H9 (cell line): ENCODE results near the gene S1PR5. TPM values are rescaled to one million over a fixed set of nuclear protein-coding genes. Genes with fewer than 3 reads are reported as not detected.

Experiments used
- DNase-seq: peaks from one replicate; pipeline ENCODE4 v3.0.0-alpha.2; 2017
- H2AFZ ChIP-seq: one replicate; pipeline ENCODE4 v1.6.1; 2013; ENCODE audit warnings: mild to moderate bottlenecking, low read length, control low read depth, moderate library complexity
- H2AK5ac ChIP-seq: 2 replicates; pipeline ENCODE4 v1.6.1; 2013; ENCODE audit warnings: low read length, control low read depth, mixed read lengths; ENCODE audit not compliant: insufficient read length
- H2BK120ac ChIP-seq: one replicate; pipeline ENCODE4 v1.6.1; 2013; ENCODE audit warnings: low read depth, mild to moderate bottlenecking, low read length, control low read depth, inconsistent platforms; ENCODE audit not compliant: poor library complexity, severe bottlenecking
- H2BK12ac ChIP-seq: 2 replicates; pipeline ENCODE4 v1.6.1; 2013; ENCODE audit warnings: low read length, control low read depth, mixed read lengths, low read depth; ENCODE audit not compliant: insufficient read length
- H2BK15ac ChIP-seq: 2 replicates; pipeline ENCODE4 v1.6.1; 2013; ENCODE audit warnings: low read depth, low read length, control low read depth
- H2BK20ac ChIP-seq: one replicate; pipeline ENCODE4 v1.6.1; 2013; ENCODE audit warnings: low read depth, mild to moderate bottlenecking, low read length, control low read depth, inconsistent platforms; ENCODE audit not compliant: poor library complexity, severe bottlenecking
- H2BK5ac ChIP-seq: 2 replicates; pipeline ENCODE4 v1.6.1; 2013; ENCODE audit warnings: low read length, control low read depth, mixed read lengths; ENCODE audit not compliant: insufficient read length
- H3K14ac ChIP-seq: 2 replicates; pipeline ENCODE4 v1.6.1; 2013; ENCODE audit warnings: low read length, control low read depth; ENCODE audit not compliant: insufficient read depth
- H3K18ac ChIP-seq: 2 replicates; pipeline ENCODE4 v1.6.1; 2013; ENCODE audit warnings: low read depth, mild to moderate bottlenecking, mixed read lengths, low read length, control low read depth; ENCODE audit not compliant: insufficient read length
- H3K23ac ChIP-seq: 2 replicates; pipeline ENCODE4 v1.6.1; 2013; ENCODE audit warnings: low read length, control low read depth, mixed read lengths, low read depth; ENCODE audit not compliant: insufficient read length
- H3K23me2 ChIP-seq: 2 replicates; pipeline ENCODE4 v1.6.1; 2013; ENCODE audit warnings: low read depth, mild to moderate bottlenecking, mixed read lengths, low read length, control low read depth; ENCODE audit not compliant: insufficient read length, poor library complexity, severe bottlenecking
- H3K27ac ChIP-seq: 2 replicates; pipeline ENCODE4 v1.5.1; 2013; ENCODE audit warnings: low read length, control low read depth, mixed read lengths, low read depth; ENCODE audit not compliant: insufficient read length
- H3K27me3 ChIP-seq: 2 replicates; pipeline ENCODE4 v1.6.1; 2013; ENCODE audit warnings: low read length, control low read depth, inconsistent platforms; ENCODE audit not compliant: insufficient read depth
- H3K4ac ChIP-seq: 2 replicates; pipeline ENCODE4 v1.6.1; 2013; ENCODE audit warnings: low read depth, mild to moderate bottlenecking, control low read depth, inconsistent platforms, low read length, moderate library complexity
- H3K4me1 ChIP-seq: 2 replicates; pipeline ENCODE4 v1.6.1; 2013; ENCODE audit warnings: low read length, control low read depth, inconsistent platforms; ENCODE audit not compliant: insufficient read depth
- H3K4me2 ChIP-seq: 2 replicates; pipeline ENCODE4 v1.6.1; 2013; ENCODE audit warnings: low read length, control low read depth, mixed read lengths; ENCODE audit not compliant: insufficient read length, insufficient read depth
- H3K56ac ChIP-seq: 2 replicates; pipeline ENCODE4 v1.6.1; 2013; ENCODE audit warnings: low read depth, mild to moderate bottlenecking, mixed read lengths, low read length, control low read depth; ENCODE audit not compliant: insufficient read length
- H3K79me1 ChIP-seq: 2 replicates; pipeline ENCODE4 v1.6.1; 2013; ENCODE audit warnings: low read depth, mild to moderate bottlenecking, moderate library complexity, low read length, control low read depth, inconsistent platforms; ENCODE audit not compliant: insufficient read depth, poor library complexity, severe bottlenecking
- H3K79me2 ChIP-seq: 2 replicates; pipeline ENCODE4 v1.6.1; 2013; ENCODE audit warnings: low read length, control low read depth, inconsistent platforms; ENCODE audit not compliant: insufficient read depth
- H3K9ac ChIP-seq: 2 replicates; pipeline ENCODE4 v1.6.1; 2013; ENCODE audit warnings: low read length, control low read depth, mixed read lengths; ENCODE audit not compliant: insufficient read length; ENCODE audit errors: extremely low read depth
- H3K9me3 ChIP-seq: one replicate; pipeline ENCODE4 v1.6.1; 2013; ENCODE audit warnings: low read depth, low read length, inconsistent platforms; ENCODE audit not compliant: control insufficient read depth
- H3T11ph ChIP-seq: one replicate; pipeline ENCODE4 v1.6.1; 2013; ENCODE audit warnings: mild to moderate bottlenecking, low read length, control low read depth, inconsistent platforms
- H4K20me1 ChIP-seq: one replicate; pipeline ENCODE4 v1.6.1; 2013; ENCODE audit not compliant: control insufficient read depth, insufficient read length, insufficient read depth
- H4K5ac ChIP-seq: 2 replicates; pipeline ENCODE4 v1.6.1; 2013; ENCODE audit warnings: low read depth, mild to moderate bottlenecking, mixed read lengths, low read length, control low read depth; ENCODE audit not compliant: insufficient read length
- H4K8ac ChIP-seq: replicated peaks from 2 replicates; pipeline ENCODE4 v1.6.1; 2013; ENCODE audit warnings: low read length, control low read depth, mixed read lengths, low read depth; ENCODE audit not compliant: insufficient read length
- H4K91ac ChIP-seq: 2 replicates; pipeline ENCODE4 v1.6.1; 2013; ENCODE audit warnings: low read depth, mild to moderate bottlenecking, moderate library complexity, mixed read lengths, low read length, control low read depth; ENCODE audit not compliant: insufficient read length
- H3K27ac Mint-ChIP-seq, 3 experiments: 2 replicates in 2 of 3; 3 replicates in 1 of 3; pipeline ENCODE4 v1.8.0; 2020 to 2021; ENCODE audit warnings: mixed read lengths in 3 of 3, mild to moderate bottlenecking in 1 of 3, moderate library complexity in 1 of 3
- H3K27me3 Mint-ChIP-seq: 2 replicates; pipeline ENCODE4 v1.8.0; 2021; ENCODE audit warnings: low read depth, mild to moderate bottlenecking, moderate library complexity, mixed read lengths
- H3K36me3 Mint-ChIP-seq, 3 experiments: 2 replicates in 2 of 3; 3 replicates in 1 of 3; pipeline ENCODE4 v1.8.0; 2020 to 2021; ENCODE audit warnings: low read depth in 3 of 3, mixed read lengths in 3 of 3; ENCODE audit not compliant: insufficient read depth in 1 of 3
- H3K4me1 Mint-ChIP-seq, 2 experiments: 2 replicates each; pipeline ENCODE4 v1.8.0; 2020; ENCODE audit warnings: mixed read lengths in 2 of 2
- H3K4me3 Mint-ChIP-seq, 2 experiments: 2 replicates in 1 of 2; 3 replicates in 1 of 2; pipeline ENCODE4 v1.8.0; 2020 to 2021; ENCODE audit warnings: mild to moderate bottlenecking in 2 of 2, mixed read lengths in 2 of 2, moderate library complexity in 1 of 2
- H3K9me3 Mint-ChIP-seq, 2 experiments: 2 replicates in 1 of 2; 3 replicates in 1 of 2; pipeline ENCODE4 v1.8.0; 2020; ENCODE audit warnings: mild to moderate bottlenecking in 2 of 2, mixed read lengths in 2 of 2, moderate library complexity in 1 of 2
- WGBS: extraction: QIAGEN DNeasy Blood & Tissue Kit; methylation state at CpG from one replicate; pipeline ENCODE4 v1.1.7; 2013; ENCODE audit warnings: missing lambda C conversion rate, low lambda C conversion rate, mixed read lengths; ENCODE audit not compliant: insufficient read length; ENCODE audit errors: extremely low coverage; 5-methylcytosine and 5-hydroxymethylcytosine counted together
- total RNA-seq: library from RNA; stranded (reverse); gene quantifications from 2 replicates; pipeline ENCODE4 v1.2.1, GENCODE V29; 2021
- TF ChIP-seq, protein P1 (sequence below): fragments of 200-600 bp; sonication (generic); conservative IDR thresholded peaks from 3 replicates; pipeline ENCODE4 v1.8.0; 2021; ENCODE audit warnings: antibody characterized with exemption, mild to moderate bottlenecking

Gene S1PR5
- total RNA-seq, 1 experiment from 2014 or later, result 8.1 TPM

DNA sequence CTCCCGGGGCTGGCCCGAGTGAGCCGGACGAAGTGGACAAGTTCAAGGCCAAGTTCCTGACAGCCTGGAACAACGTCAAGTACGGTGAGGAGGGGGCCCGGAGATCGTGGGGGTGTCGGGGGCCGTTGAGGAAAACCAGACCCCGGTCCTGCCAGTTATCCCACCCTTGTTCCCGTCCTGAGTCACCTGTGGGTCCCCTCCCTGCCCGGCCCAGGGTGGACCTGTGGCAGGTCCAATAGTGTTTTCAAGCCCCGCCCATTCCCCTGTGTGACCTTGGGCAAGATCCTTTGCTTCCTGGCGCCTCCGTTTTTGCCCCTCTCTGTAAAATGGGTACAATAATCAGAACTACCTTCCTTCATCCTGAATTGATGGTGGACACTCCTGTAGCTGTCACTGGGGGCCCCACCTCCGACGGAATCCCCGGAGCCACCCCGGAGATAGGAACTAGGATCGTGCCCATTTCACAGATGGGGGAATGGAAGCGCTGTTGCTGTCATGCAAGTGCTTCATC, 27.1 kb upstream of the S1PR5 start:
- Mint-ChIP-seq H3K4me3 (peak overlapping the region; percentile 89), H3K9me3 (no peaks in the 10 kb centered on the region), H3K27me3 (peaks cover 2% of the 10 kb centered on the region; the same call in 1 of the 2 replicates), H3K4me1 (peaks cover 4 to 12% of the 10 kb centered on the region in 2 experiments), H3K36me3 (peaks cover 10 to 21% (median 21%) of the 10 kb centered on the region in 3 experiments; a peak in 6 of 7 replicates), H3K27ac (peak overlapping the region in 2 of 3 experiments; percentile 88 to 91; a peak in 4 of 7 replicates)
- DNase-seq, result no peak
- Histone ChIP-seq H2BK12ac (no peak overlapping the region), H4K91ac (no peak overlapping the region), H3K79me1 (no peaks in the 10 kb centered on the region), H3K27me3 (no peaks in the 10 kb centered on the region), H2BK20ac (no peak overlapping the region), H2AFZ (no peak overlapping the region), H3K56ac (no peak overlapping the region), H3K27ac (no peak overlapping the region), H3K79me2 (no peaks in the 10 kb centered on the region), H4K20me1 (no peaks in the 10 kb centered on the region), H3K14ac (no peak overlapping the region), H3K4me1 (no peaks in the 10 kb centered on the region), H3T11ph (no peak overlapping the region), H3K4me2 (peak overlapping the region; percentile 53), H3K9me3 (no peaks in the 10 kb centered on the region), H3K23ac (no peak overlapping the region), H3K9ac (peak overlapping the region; percentile 12), H2BK120ac (no peak overlapping the region), H3K23me2 (no peaks in the 10 kb centered on the region), H2BK5ac (no peak overlapping the region), H2AK5ac (no peak overlapping the region), H4K5ac (no peak overlapping the region), H3K18ac (no peak overlapping the region), H3K4ac (no peak overlapping the region), H2BK15ac (no peak overlapping the region), H4K8ac (no peak overlapping the region)
- TF ChIP-seq, protein P1, sequence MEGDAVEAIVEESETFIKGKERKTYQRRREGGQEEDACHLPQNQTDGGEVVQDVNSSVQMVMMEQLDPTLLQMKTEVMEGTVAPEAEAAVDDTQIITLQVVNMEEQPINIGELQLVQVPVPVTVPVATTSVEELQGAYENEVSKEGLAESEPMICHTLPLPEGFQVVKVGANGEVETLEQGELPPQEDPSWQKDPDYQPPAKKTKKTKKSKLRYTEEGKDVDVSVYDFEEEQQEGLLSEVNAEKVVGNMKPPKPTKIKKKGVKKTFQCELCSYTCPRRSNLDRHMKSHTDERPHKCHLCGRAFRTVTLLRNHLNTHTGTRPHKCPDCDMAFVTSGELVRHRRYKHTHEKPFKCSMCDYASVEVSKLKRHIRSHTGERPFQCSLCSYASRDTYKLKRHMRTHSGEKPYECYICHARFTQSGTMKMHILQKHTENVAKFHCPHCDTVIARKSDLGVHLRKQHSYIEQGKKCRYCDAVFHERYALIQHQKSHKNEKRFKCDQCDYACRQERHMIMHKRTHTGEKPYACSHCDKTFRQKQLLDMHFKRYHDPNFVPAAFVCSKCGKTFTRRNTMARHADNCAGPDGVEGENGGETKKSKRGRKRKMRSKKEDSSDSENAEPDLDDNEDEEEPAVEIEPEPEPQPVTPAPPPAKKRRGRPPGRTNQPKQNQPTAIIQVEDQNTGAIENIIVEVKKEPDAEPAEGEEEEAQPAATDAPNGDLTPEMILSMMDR, result no peak
- WGBS, result no CpG with 5 or more reads among the region's 22 CpGs
